ENCODE measurements around the gene PNLIPRP1. TPM values are rescaled to one million over a fixed set of nuclear protein-coding genes. Genes with fewer than 3 reads are reported as not detected.
A peak's percentile ranks its signal among the peaks of the same experiment; 100 is the strongest.

PNLIPRP1 gene
- total and polyA plus RNA-seq, 7 experiments from 2014 or later, result not detected

GRCh38 chr10:116629340-116629739, 38.6 kb downstream of the PNLIPRP1 start:
- Histone ChIP-seq H3K27ac (ENCODE audit: low read depth, low read length) (no peak overlapping the region), H3K36me3 (ENCODE audit: control insufficient read depth in 2 of 3, insufficient read depth in 3 of 3, low read length in 3 of 3) (no peaks in the 10 kb centered on the region), H3K4me3 (ENCODE audit: low read length) (no peak overlapping the region), H3K4me1 (ENCODE audit: control insufficient read depth in 2 of 2, insufficient read depth in 2 of 2, low read length in 2 of 2) (no peaks in the 10 kb centered on the region), H3K27me3 (ENCODE audit: control insufficient read depth in 2 of 2, insufficient read depth in 2 of 2, low read length in 2 of 2) (no peaks in the 10 kb centered on the region), H3K9me3 (ENCODE audit: control insufficient read depth in 2 of 3, low read length in 3 of 3) (no peaks in the 10 kb centered on the region)
- H3K9me3 Mint-ChIP-seq, result peaks cover 0 to 5% (median 0%) of the 10 kb centered on the region in 11 donors
- DNase-seq (no peak), ATAC-seq (no peak)
- no peak overlapping the region for H3K27ac Mint-ChIP-seq
- H3K4me1 Mint-ChIP-seq, result peaks cover 0 to 4% (median 0%) of the 10 kb centered on the region in 7 donors
- ChIA-PET CTCF (no interaction called here), POLR2A (no interaction called here)
- H3K4me3 Mint-ChIP-seq, result no peak overlapping the region
- peaks cover 13 to 59% (median 23%) of the 10 kb centered on the region in 5 donors for H3K27me3 Mint-ChIP-seq
- intact Hi-C loops (cut with micrococcal nuclease), result no loop called here
- no peaks in the 10 kb centered on the region for H3K36me3 Mint-ChIP-seq

GRCh38 chr10:116630020-116630419, 39.3 kb downstream of the PNLIPRP1 start:
- Mint-ChIP-seq H3K4me1 (peaks cover 0 to 4% (median 0%) of the 10 kb centered on the region in 7 donors), H3K4me3 (no peak overlapping the region), H3K36me3 (no peaks in the 10 kb centered on the region), H3K27ac (no peak overlapping the region), H3K9me3 (peaks cover 0 to 5% (median 0%) of the 10 kb centered on the region in 11 donors), H3K27me3 (peaks cover 13 to 59% (median 21%) of the 10 kb centered on the region in 5 donors)
- Histone ChIP-seq H3K9me3 (ENCODE audit: control insufficient read depth in 2 of 3, low read length in 3 of 3) (no peaks in the 10 kb centered on the region), H3K36me3 (ENCODE audit: control insufficient read depth in 2 of 3, insufficient read depth in 3 of 3, low read length in 3 of 3) (no peaks in the 10 kb centered on the region), H3K4me3 (ENCODE audit: low read length) (no peak overlapping the region), H3K27me3 (ENCODE audit: control insufficient read depth in 2 of 2, insufficient read depth in 2 of 2, low read length in 2 of 2) (no peaks in the 10 kb centered on the region), H3K27ac (ENCODE audit: low read depth, low read length) (no peak overlapping the region), H3K4me1 (ENCODE audit: control insufficient read depth in 2 of 2, insufficient read depth in 2 of 2, low read length in 2 of 2) (no peaks in the 10 kb centered on the region)
- intact Hi-C loops (cut with micrococcal nuclease), result no loop called here
- CTCF ChIA-PET, result no interaction called here
- ATAC-seq, result peak; percentile 20
- POLR2A ChIA-PET, result no interaction called here
- DNase-seq, result no peak

- no peaks in the 10 kb centered on the region for H3K36me3 ChIP-seq (ENCODE audit: control insufficient read depth in 2 of 3, insufficient read depth in 3 of 3, low read length in 3 of 3)
- H3K4me3 ChIP-seq (ENCODE audit: low read length), result no peak overlapping the region
- CTCF ChIA-PET, result no interaction called here
- Mint-ChIP-seq H3K27me3 (peaks cover 6 to 57% (median 12%) of the 10 kb centered on the region in 5 donors), H3K36me3 (no peaks in the 10 kb centered on the region), H3K27ac (peak overlapping the region in 1 of 9 donors; percentile 18), H3K4me1 (peaks cover 0 to 4% (median 0%) of the 10 kb centered on the region in 7 donors), H3K9me3 (peaks cover 0 to 5% (median 0%) of the 10 kb centered on the region in 11 donors), H3K4me3 (no peak overlapping the region)
- POLR2A ChIA-PET, result no interaction called here
- DNase-seq (no peak), ATAC-seq (no peak)
- no peak overlapping the region for H3K27ac ChIP-seq (ENCODE audit: low read depth, low read length)
- intact Hi-C loops (cut with micrococcal nuclease), result no loop called here
- H3K27me3 ChIP-seq (ENCODE audit: control insufficient read depth in 2 of 2, insufficient read depth in 2 of 2, low read length in 2 of 2), result no peaks in the 10 kb centered on the region
- H3K4me1 ChIP-seq (ENCODE audit: control insufficient read depth in 2 of 2, insufficient read depth in 2 of 2, low read length in 2 of 2), result no peaks in the 10 kb centered on the region
- H3K9me3 ChIP-seq (ENCODE audit: control insufficient read depth in 2 of 3, low read length in 3 of 3), result no peaks in the 10 kb centered on the region
Measured at GRCh38 chr10:116631871-116632295, 41.1 kb downstream of the PNLIPRP1 start.

GRCh38 chr10:116632596-116633215, 41.9 kb downstream of the PNLIPRP1 start:
- no peaks in the 10 kb centered on the region for H3K36me3 ChIP-seq (ENCODE audit: control insufficient read depth in 2 of 3, insufficient read depth in 3 of 3, low read length in 3 of 3)
- peaks cover 0 to 4% (median 0%) of the 10 kb centered on the region in 7 donors for H3K4me1 Mint-ChIP-seq
- H3K36me3 Mint-ChIP-seq, result no peaks in the 10 kb centered on the region
- H3K27ac ChIP-seq (ENCODE audit: low read depth, low read length), result no peak overlapping the region
- intact Hi-C loops (cut with micrococcal nuclease), result no loop called here
- DNase-seq (no peak), ATAC-seq (no peak)
- H3K27me3 ChIP-seq (ENCODE audit: control insufficient read depth in 2 of 2, insufficient read depth in 2 of 2, low read length in 2 of 2), result no peaks in the 10 kb centered on the region
- no peak overlapping the region for H3K4me3 Mint-ChIP-seq
- no peaks in the 10 kb centered on the region for H3K9me3 ChIP-seq (ENCODE audit: control insufficient read depth in 2 of 3, low read length in 3 of 3)
- ChIA-PET POLR2A (no interaction called here), CTCF (no interaction called here)
- H3K27me3 Mint-ChIP-seq, result peaks cover 6 to 54% (median 12%) of the 10 kb centered on the region in 5 donors
- no peak overlapping the region for H3K27ac Mint-ChIP-seq
- H3K4me3 ChIP-seq (ENCODE audit: low read length), result no peak overlapping the region
- no peaks in the 10 kb centered on the region for H3K4me1 ChIP-seq (ENCODE audit: control insufficient read depth in 2 of 2, insufficient read depth in 2 of 2, low read length in 2 of 2)
- peaks cover 0 to 5% (median 0%) of the 10 kb centered on the region in 11 donors for H3K9me3 Mint-ChIP-seq

- no peak overlapping the region for H3K27ac Mint-ChIP-seq
- no peaks in the 10 kb centered on the region for H3K27me3 ChIP-seq (ENCODE audit: control insufficient read depth in 2 of 2, insufficient read depth in 2 of 2, low read length in 2 of 2)
- H3K36me3 Mint-ChIP-seq, result no peaks in the 10 kb centered on the region
- H3K27me3 Mint-ChIP-seq, result peaks cover 6 to 51% (median 11%) of the 10 kb centered on the region in 5 donors
- no peaks in the 10 kb centered on the region for H3K9me3 ChIP-seq (ENCODE audit: control insufficient read depth in 2 of 3, low read length in 3 of 3)
- H3K27ac ChIP-seq (ENCODE audit: low read depth, low read length), result no peak overlapping the region
- H3K4me1 ChIP-seq (ENCODE audit: control insufficient read depth in 2 of 2, insufficient read depth in 2 of 2, low read length in 2 of 2), result no peaks in the 10 kb centered on the region
- no peak for DNase-seq
- ATAC-seq, result no peak
- H3K4me1 Mint-ChIP-seq, result peaks cover 0 to 4% (median 0%) of the 10 kb centered on the region in 7 donors
- ChIA-PET CTCF (no interaction called here), POLR2A (no interaction called here)
- H3K36me3 ChIP-seq (ENCODE audit: control insufficient read depth in 2 of 3, insufficient read depth in 3 of 3, low read length in 3 of 3), result no peaks in the 10 kb centered on the region
- intact Hi-C loops (cut with micrococcal nuclease), result no loop called here
- H3K4me3 ChIP-seq (ENCODE audit: low read length), result no peak overlapping the region
- no peak overlapping the region for H3K4me3 Mint-ChIP-seq
- H3K9me3 Mint-ChIP-seq, result peaks cover 0 to 5% (median 0%) of the 10 kb centered on the region in 11 donors
Measured at GRCh38 chr10:116633216-116633600, 42.4 kb downstream of the PNLIPRP1 start.

GRCh38 chr10:116634126-116634975, 43.6 kb downstream of the PNLIPRP1 start:
- H3K4me1 Mint-ChIP-seq, result peaks cover 0 to 4% (median 0%) of the 10 kb centered on the region in 7 donors
- no peak for ATAC-seq
- H3K27ac Mint-ChIP-seq, result no peak overlapping the region
- H3K4me3 Mint-ChIP-seq, result no peak overlapping the region
- peaks cover 1 to 44% (median 8%) of the 10 kb centered on the region in 5 donors for H3K27me3 Mint-ChIP-seq
- no peak overlapping the region for H3K4me3 ChIP-seq (ENCODE audit: low read length)
- no peaks in the 10 kb centered on the region for H3K36me3 Mint-ChIP-seq
- H3K36me3 ChIP-seq (ENCODE audit: control insufficient read depth in 2 of 3, insufficient read depth in 3 of 3, low read length in 3 of 3), result no peaks in the 10 kb centered on the region
- ChIA-PET POLR2A (no interaction called here), CTCF (no interaction called here)
- peaks cover 0 to 5% (median 0%) of the 10 kb centered on the region in 11 donors for H3K9me3 Mint-ChIP-seq
- H3K4me1 ChIP-seq (ENCODE audit: control insufficient read depth in 2 of 2, insufficient read depth in 2 of 2, low read length in 2 of 2), result no peaks in the 10 kb centered on the region
- no peak for DNase-seq
- no peaks in the 10 kb centered on the region for H3K27me3 ChIP-seq (ENCODE audit: control insufficient read depth in 2 of 2, insufficient read depth in 2 of 2, low read length in 2 of 2)
- intact Hi-C loops (cut with micrococcal nuclease), result no loop called here
- no peaks in the 10 kb centered on the region for H3K9me3 ChIP-seq (ENCODE audit: control insufficient read depth in 2 of 3, low read length in 3 of 3)
- no peak overlapping the region for H3K27ac ChIP-seq (ENCODE audit: low read depth, low read length)

All from naive thymus-derived CD4-positive, alpha-beta T cell (primary cell).